NCI-H2171 treated with DMSO at 0.1 percent for 48 hours (cell line): Measurements from ENCODE around the gene ARG2.

ENCODE experiments used
- DNase-seq: peaks from one replicate; lab custom pipeline; 2025; lab: John Stamatoyannopoulos, UW

Gene ARG2

GRCh38 chr14:67683842-67684241, 64.1 kb downstream of the ARG2 start:
- no peak for DNase-seq

DNA sequence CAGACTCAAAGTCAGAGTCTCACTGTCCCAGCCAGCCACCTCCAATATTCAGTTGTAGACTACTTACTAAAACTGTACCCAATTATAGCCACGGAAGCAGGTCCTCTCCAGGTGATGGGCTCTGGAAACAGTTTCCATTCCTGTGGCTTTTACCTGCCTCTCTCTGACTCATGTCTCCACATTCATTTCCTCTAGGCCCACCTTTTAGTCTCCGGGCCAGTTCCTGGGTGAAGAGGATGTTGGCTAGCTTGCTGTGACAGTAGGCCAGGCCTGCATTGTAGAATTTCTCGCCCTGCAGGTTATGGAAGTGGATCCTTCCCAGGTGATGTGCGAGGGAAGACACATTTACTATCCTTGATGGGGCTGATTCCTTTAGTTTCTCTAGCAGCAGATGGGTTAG, 70.3 kb downstream of the ARG2 start:
- DNase-seq, result no peak

DNA sequence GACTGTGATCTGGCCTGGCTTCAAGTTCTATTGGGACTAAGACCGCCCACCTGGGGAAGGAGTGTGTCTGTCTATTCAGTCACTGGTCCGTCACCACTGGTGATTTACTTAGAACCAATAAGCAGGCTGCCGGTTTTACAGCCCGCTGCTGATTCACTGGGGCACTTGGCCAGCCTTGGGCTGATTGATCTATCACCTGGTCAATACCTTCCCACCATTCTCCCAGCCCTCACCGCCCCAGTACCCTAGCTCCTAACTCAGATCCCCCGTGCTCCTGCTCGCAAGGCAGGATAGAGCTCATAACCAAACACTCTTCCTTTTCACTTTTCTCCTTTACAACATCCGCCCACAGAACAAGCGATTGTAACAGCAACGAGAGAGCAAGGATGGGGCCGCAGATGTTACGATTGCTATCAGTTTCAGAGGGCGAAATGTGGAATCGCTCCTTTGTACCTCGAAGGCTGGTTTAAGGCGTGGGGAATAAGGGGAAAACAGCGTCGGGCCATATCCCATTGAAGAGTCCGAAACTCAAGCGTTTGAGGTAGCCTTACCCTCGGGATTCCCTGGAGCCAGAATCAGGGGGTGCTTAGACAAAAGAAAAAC, 75.2 kb downstream of the ARG2 start:
- DNase-seq, result peak; percentile 67

DNA sequence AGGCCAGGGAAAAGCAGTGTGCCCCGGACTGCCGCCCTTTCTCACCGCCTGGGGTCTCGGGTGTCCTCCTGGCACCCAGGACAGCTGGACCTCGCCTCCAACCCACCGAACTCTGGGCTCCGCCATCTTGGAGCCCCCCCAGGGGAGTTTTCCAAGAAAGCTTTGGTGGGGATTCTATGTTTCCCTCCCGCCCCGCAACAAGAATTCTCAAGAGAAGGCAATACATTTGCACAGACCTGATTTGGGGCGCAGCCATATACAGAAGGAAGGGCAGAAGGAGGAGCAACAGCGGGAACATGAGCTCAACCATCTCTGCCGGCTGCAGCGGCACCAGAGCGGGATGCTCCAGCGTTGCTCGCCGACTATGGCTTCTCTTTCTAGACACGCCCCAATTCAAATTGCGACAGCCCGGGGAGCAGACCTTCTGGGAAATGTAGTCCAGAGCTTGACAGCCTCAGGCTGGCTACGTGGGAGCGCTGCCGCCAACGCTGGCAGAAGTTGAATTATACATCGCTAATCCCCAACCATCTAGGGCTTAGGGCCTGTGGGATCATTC, 75.8 kb downstream of the ARG2 start, which contains the start of gene RDH11:
TSS of gene RDH11 (minus strand) at position 371 of the 556 bp plus-strand sequence. CDS start at position 310, 61 bp downstream.
- peak; percentile 97 for DNase-seq

DNA sequence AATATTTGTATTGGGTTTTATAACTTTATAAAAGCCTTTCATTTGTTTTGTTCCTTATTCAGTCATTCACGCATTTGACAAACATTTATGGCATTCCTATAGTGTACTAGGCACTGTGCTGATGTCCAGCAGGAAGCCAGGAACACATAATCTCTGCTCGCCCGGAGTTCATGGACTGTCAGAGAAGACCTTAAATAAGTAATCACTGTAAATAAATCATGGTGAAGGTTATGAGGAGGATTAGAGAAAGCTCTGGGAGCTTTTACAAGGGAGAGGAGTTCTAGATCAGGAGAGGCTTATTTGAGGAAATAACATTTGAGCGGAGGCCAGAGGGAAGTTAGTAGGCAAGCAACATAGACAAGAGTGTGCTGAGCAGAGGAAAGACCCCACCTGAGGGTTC, 77.3 kb downstream of the ARG2 start:
- no peak for DNase-seq

DNA sequence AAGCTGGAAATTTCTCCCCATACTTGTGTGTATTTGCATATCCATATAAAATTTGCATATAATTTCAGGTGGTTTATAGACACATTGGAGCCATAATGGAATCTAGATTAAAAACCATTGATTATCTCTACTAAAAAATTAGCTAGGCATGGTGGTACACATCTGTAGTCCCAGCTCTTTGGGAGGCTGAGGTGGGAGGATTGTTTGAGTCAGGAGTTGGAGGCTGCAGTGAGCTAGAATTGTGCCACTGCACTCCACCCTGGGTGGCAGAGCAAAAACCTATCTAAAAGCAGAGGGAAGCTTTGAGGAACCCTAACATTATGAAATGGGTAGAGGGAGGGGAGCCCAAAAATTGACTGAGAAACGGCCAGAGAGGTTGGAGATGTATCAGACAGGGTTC, 78.5 kb downstream of the ARG2 start:
- no peak for DNase-seq
